HG02852 (cell line): ENCODE measurements around the gene STK39.

ENCODE experiments used
- ATAC-seq: cut with Tn5 transposase; IDR thresholded peaks from one replicate; pipeline ENCODE4 v1.9.1; 2021; ENCODE audit warnings: mild to moderate bottlenecking, moderate library complexity; ENCODE audit not compliant: unreplicated experiment

The STK39 gene

GRCh38 chr2:168185583-168186274 is 61.7 kb downstream of the STK39 start:
- ATAC-seq = no peak

DNA sequence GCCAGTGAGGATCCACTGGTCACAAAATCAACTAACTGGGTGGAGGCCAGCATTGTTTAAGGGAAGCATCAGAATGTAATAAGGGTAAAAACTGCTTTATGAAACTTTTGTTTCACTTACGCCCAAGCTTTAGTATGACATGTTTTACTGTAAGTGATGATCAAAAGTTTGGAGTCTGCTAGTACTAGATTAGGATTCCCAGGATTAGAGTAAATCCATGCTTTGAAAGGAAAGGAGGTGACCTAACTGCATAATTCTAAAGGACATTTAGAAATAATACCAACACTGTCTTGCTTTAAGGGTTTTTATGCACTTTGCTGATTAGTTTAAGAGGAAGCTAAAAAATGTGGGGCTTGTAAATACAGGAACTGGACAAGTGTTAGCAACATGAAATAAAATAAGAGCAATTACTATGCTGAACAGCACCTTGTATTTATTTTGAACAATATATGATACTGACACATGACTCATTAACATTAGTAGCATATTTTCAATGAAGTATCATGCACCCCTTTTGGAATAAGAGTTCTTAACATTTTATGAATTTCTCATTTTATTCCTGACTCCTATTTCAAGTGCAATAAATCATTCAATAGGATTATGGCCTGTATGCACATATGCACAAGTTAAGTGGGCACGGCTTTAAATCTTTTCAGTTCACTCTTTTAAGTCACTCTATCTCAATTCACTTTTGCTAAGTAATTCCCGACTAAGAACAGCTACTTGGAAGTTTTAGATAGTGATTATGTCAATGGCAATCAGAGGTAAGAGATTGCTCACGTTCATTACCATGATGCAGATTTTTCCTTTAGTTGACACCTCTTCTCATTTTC is 62.5 kb downstream of the STK39 start:
- ATAC-seq = no peak

DNA sequence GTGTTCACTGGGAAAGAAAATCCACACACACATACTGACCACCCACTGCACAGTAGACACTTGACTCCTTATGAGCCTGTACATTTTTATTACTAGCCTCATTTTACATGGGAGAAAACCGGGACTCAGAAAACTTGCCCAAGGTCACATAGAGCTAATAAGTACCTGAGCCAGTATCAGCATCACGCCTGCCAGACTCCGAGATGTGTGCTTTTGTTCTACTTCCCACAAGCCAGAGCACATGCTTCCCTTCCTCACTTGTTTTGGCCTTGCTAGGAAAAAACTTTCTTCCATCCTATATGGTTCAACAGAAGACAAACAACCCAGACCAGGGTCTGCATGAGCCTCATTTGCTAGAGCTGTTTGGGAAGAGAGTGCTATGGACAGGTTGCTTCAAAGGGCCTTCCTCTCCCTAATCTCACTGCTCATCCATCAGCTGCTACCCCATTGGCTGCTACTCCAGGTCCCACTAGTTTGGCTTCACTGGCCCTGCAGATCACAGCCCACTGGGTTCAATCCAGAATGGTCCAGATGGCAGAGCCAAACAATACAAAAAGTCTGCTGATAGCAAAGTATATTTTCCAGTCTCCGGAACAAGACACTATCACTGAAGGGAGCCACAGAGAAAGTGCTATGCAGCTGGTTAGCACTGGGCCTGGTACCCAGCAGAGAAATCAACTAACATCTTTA is 63.9 kb downstream of the STK39 start:
- ATAC-seq = no peak

GRCh38 chr2:168182550-168183249 is 64.7 kb downstream of the STK39 start:
- no peak for ATAC-seq

DNA sequence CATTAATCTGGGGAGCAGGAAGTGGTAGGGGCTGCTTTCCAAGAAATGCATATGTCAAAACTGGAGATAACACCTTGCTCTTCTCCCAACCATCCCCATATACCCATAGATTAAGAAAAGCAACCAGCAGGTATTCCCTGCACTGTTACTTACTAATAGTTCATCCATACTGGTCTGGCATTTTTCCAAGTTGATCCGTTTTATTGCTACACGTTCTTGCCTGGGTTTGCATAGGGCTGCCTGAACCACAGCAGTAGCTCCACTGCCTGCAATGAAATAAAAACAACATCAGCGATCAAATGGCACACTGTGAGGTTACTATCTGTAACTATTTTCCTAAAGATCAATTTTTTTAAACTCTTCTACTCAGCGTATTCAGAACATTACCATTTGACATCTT is 65.6 kb downstream of the STK39 start:
- no peak for ATAC-seq

GRCh38 chr2:168180914-168181313 is 66.5 kb downstream of the STK39 start:
- ATAC-seq = no peak

- no peak for ATAC-seq
Measured at GRCh38 chr2:168180483-168180882, 66.9 kb downstream of the STK39 start.

DNA sequence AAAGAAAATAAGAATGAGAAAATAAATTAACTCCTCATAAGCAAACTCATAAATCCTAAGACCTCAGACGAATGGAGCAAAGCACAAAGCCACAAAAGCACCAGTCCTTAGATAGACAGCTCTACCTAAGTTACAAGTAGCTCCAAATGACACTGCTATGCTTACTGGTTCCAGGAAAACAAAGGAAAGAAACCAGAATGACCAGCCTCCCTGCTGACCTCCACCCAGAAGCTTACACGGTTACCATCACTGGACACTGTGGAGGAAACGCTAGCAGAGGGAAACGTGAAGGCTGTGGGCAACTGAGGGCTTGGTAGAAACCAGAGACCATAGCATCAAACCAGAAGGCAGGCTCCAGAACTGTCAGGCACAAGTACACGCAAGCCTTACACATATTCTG is 67.8 kb downstream of the STK39 start:
- ATAC-seq = no peak

GRCh38 chr2:168178520-168179324 is 68.7 kb downstream of the STK39 start:
- ATAC-seq = no peak

DNA sequence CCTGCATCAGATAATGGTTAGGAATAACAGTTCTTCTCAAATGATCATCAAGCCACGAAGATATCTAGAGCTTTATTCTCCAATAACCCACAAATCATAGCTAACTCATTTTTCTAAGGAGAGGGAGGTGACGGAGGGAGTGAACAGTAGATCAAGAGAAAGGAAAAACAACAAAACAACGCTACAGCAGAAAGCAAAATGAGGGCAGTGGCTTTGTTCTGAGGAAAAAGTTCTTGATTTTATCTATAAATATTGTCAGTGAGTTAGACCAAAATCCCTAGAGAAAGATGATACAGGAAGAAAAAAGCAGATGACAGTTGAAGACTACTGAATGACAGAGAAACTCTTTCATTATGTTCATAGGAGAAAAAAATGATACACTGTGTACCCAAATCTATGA is 71.0 kb downstream of the STK39 start:
- ATAC-seq = no peak

DNA sequence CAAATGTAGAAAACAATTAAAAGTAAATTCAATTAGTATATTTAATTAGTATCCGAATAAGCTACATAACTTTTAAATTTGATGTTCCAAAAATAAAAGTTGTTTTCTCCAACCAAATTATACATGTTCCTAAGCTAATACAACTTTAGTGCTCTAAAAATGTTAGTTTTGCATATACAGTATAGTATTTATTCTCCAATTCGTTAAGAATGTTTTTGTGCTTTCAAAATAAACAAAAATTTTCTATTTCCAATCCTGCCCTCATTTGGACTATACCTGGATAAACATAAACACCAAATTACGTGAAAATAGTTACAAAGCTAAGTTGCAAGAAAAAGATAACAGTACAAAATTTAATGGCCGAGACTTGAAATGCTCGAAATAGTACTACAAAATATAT is 71.9 kb downstream of the STK39 start:
- ATAC-seq = no peak

- ATAC-seq = no peak
Measured at GRCh38 chr2:168174756-168175155, 72.6 kb downstream of the STK39 start.

GRCh38 chr2:168172071-168172470 is 75.3 kb downstream of the STK39 start:
- ATAC-seq = no peak

- ATAC-seq = no peak
Measured at GRCh38 chr2:168171059-168171762, 76.2 kb downstream of the STK39 start.

- no peak for ATAC-seq
Measured at GRCh38 chr2:168169097-168169745, 78.2 kb downstream of the STK39 start.

DNA sequence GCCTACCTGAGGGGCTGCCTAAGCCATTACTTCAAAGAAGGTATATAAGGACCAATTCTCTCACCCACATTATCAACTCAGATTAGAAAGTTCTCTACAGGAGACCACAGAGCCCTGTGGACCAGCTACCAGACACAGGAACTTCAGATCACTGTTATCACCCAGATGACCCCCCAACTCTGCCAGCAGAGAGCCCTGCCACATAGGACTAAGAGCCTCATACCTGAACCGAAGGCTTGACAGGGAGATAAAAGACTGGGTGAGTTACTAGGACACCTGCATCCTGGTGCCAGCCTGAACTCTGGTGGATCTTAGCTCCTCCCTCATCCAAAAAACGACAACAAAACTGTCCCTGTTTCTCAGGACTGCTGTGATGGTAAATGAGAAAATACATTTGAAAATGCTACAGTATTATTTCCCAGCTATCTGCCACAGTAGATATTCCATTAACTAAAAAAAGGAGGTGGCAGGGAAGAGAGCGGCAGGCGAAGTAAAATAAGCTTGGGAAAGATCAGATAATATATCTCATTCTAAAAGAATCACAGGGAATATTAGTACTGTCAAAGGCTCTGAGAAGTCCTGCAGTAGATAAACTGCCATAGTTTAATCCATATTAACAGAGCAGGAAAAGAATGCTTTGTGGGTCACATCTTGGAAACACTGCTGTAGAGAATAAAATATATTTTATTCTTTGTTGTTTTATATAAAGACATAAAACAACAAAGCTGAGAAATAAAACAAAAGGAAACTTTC is 79.7 kb downstream of the STK39 start:
- ATAC-seq = no peak

- ATAC-seq = no peak
Measured at GRCh38 chr2:168166902-168167510, 80.4 kb downstream of the STK39 start.
